NCI-H524 treated with DMSO at 0.1 percent for 48 hours (cell line): ENCODE results near the gene VCAN.

Experiments
- DNase-seq: peaks from one replicate; lab custom pipeline; 2025; lab: John Stamatoyannopoulos, UW

Gene VCAN

GRCh38 chr5:83494666-83495065 lies 23.1 kb downstream of the VCAN start:
- no peak for DNase-seq

GRCh38 chr5:83496626-83497025 lies 25.1 kb downstream of the VCAN start:
- DNase-seq: no peak

DNA sequence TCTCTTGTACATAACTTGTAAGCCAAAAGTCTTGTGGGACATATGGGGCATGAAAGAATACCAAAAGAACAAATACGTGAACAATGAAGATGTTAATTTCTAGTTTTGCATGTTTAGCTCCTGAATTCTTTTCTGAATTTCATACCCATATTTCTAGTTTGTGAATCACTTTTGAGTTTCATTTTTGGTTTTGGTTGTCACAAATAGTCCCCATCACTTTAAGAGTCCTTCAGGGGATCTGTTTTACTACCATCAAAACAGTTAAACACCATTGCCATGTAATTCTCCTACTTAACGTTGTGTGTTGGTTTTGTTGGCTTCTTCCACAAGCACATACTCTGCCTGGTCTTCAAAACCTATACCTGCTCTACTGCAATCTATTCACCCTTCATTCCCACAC lies 27.0 kb downstream of the VCAN start:
- DNase-seq: no peak

GRCh38 chr5:83503662-83504061 lies 32.1 kb downstream of the VCAN start:
- DNase-seq: no peak

DNA sequence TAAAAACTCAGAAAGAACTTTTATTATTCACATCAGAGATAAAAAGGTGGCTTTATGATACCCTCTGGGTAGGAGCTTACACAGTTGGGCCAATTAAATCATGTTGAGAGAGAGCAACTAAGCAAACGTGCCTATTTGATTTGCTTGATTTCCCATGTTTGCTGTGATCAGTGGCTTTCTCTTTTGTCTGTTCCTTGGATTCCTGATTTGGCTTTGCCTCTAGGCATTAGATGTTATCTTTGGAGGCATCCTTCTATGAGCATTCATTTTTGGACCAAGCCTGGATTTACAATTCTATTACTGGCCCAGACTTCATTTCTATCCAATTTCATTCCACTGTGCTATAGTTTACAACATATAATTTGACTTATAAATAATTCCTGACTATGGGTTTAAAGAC lies 35.9 kb downstream of the VCAN start:
- no peak for DNase-seq

DNA sequence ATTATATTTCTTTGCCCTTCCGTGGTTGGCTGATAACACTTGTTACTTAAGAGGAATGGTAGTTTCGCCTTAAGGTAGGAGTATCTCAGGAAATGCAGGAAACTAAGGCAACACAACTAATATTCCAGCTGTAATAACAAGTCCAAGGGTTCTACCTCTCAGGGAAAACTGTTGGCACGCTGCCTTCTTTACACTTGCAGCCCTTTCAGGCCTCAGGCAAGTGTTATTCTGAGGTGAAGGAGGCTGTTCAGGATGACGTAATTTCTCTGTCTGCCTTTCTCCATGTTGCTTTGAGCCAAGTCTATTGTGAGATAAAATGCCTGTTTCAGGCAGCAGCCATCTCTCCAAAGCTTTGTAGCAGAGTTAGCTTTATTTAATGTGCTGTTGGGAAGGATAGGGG lies 38.0 kb downstream of the VCAN start:
- DNase-seq: no peak

DNA sequence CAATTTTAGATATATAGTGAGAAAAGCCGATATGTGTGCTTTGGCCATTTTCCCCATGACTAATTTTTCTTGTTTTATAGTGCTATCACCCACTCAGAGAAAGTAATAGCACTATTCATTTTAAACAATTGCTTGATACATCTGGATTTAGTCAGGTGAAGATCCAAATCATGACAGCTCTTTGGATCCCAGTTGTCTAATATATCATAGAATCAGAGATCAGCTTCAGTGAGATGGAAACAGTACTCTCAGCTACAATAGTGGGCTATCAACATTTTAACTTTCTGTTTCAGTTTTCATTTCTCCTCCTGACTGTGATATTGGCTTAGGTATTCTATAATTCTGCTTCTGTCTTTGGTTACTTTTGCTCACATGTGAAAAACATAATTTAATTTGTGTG lies 38.7 kb downstream of the VCAN start:
- DNase-seq: no peak

- DNase-seq: no peak
These were observed 40.7 kb downstream of the VCAN start for GRCh38 chr5:83512061-83512745.

DNA sequence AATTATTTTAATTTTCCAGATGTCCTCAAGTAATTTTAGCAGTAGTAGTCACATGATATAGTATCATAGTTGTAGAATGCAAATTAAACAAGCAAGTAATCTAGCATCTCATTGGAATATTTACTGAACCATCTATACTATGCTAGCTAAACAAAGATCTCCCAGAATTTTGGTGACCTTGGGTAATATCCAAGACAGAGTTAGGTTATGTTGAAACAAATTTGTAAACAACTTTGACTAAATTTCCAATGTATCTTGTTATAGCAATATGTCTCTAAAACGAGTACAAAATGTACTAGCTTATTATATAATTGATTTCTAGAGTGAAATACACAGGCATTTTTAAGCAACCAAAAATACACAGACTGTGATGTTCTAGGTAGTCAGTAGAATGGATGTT lies 41.5 kb downstream of the VCAN start:
- no peak for DNase-seq

DNA sequence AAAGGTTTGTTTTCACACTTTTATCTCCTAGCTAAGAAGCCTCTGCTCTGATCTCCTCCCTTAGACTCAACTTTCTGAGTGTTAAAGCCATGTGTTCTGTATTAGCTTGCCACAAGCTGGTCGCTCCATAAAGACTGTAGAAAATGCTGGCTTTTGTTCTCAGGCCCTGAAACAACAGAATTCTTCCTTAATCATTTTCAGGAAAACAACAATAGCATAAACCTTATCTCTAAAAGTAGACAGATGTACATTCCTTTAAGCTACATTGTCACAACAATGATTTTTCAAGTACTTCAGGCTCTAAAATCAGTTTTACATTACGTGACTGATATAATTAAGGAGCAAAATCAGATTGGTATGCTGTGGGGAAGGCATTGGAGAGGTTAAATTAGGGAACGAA lies 41.9 kb downstream of the VCAN start:
- no peak for DNase-seq

DNA sequence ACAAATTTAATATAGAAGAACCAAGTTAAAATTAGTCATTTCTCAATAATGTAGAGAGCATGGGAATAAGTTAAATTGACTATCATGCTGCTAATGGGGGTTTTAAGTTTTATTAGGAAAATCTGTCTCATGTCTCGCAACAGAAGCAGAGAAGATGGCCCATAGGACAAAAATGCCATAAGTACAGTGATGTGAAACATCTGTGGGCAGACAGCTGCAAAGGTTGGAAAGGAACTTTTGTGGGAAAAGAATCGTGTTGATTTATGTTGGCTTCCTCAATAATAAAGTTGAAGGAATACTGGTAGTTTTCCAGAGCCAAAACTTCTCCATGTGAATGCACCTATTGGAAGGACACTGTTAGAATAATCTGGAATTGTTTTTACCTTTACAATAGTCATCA lies 44.8 kb downstream of the VCAN start:
- no peak for DNase-seq

DNA sequence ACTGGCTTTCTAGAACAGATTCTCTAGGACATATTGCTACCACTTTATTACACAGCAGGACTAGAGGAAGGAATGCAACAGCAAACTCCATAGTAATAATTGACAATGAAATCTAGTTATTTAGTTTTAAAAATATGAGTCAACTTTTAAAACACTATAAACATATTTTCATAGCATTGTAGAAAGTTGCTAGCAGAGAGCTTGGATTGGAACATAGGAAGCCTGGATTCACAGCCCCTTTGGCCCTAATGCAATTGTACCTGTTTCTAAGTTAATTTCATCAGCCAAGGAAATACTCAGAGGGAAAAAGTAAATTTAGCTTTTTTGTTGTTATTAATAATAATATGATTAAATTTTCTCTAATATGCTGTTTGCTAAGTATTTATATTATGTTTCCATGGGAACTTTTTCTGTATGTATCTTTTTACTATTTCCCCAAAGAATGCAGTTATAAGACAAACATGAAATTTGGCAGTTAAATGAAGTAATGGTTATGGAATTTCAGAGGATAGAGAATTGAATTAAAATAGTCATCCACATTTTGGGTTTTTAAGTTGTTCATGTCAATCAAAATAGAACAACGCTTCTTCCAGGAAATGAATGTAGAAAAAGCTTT lies 45.6 kb downstream of the VCAN start:
- no peak for DNase-seq

DNA sequence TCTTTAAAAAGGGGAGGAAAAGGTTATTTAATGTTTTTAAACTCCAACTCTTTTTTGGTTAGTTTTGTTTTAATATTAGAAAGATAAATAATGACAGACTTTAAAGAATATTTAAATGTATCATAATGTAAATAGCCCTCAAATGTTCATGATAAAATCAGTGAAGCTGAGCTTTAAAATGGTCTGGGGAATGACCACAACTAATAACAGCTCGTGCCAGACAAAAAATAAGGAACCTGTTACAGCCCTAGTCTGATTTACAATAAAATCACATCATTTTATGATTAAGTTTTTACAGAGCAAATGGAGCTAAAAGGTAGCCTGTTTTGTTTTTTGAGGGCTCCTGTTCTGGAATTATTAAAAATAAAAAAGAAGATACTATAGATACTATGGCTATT lies 46.1 kb downstream of the VCAN start:
- no peak for DNase-seq

- no peak for DNase-seq
These were observed 46.9 kb downstream of the VCAN start for GRCh38 chr5:83518319-83519061.

GRCh38 chr5:83522446-83522845 lies 50.9 kb downstream of the VCAN start:
- DNase-seq: no peak

GRCh38 chr5:83523929-83524328 lies 52.4 kb downstream of the VCAN start:
- DNase-seq: no peak

DNA sequence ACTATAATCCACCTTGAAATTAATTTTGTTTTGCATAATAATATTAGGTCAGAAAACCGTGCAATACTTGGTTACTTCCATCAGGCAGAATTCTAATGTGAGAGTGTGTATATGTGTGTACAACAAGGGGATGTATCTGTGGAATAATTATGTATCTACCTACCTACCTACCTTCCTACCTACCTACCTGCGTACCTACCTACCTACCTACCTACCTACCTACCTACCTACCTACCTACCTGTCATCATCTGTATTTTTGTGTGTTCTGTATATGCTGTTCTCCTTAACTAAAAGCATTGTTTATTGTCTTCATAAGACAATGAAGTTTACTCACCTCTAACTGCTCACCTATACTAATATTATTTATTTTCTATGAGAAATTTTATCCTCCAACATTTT lies 52.8 kb downstream of the VCAN start:
- no peak for DNase-seq

GRCh38 chr5:83524991-83525390 lies 53.4 kb downstream of the VCAN start:
- no peak for DNase-seq

GRCh38 chr5:83526289-83526688 lies 54.7 kb downstream of the VCAN start:
- no peak for DNase-seq

DNA sequence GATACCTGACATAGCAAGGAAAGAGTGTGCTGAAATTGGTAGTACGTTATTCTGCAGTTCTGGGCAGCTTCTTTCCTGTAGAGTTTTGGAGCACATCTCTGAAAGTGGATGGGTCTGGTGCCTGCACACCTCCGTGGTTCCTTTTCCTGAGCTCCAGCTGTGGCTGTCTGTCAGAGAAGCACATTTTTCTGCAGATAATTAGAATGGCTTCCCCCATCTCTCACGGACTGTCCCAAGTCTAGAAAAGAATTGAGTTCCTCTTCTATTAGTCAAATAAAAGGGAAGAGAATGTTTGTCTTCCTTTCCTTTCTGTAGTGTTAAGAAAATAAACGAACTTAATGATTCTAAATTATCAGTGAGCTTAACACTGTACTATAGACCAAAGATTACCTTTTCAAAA lies 55.7 kb downstream of the VCAN start:
- no peak for DNase-seq

- DNase-seq: no peak
These were observed 56.3 kb downstream of the VCAN start for GRCh38 chr5:83527722-83528438.

DNA sequence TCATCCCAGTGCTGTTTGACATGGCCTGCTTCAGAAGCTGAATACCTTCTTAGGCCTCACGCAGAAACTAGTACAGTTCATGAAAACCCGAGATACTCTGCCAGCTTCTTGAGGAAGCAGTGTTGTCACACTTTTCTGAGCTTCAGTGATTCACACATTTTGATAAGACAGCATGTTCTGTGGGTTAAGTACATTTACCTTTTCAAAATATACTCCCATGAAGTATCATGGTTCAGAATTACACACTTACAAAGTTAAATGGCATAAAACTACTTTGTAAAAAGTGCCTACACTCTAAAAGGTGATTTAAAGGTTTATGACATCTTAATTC lies 56.9 kb downstream of the VCAN start:
- no peak for DNase-seq

DNA sequence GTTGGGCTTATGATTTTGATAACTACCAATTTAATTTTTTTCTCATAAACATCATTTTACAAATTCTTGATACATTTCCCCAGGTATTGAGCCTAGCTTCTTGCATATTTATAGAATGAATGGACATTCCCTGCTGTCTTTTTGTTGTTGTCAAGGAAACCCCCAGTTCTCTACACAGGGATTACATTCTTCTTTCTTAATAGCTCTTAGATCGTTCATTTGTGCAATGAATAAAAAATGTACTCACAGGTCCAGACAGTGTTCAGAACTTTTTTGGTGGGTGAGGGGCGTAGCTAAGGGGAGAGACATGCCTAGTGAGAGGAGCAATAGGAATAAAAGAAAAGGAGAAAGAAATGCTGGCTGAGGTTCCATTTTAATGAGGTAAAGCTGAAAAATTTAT lies 58.6 kb downstream of the VCAN start:
- no peak for DNase-seq
